Mesenchymal stem cell (in vitro differentiated cells and primary cell): ENCODE measurements around the gene SLC38A8.

Experiments used
- DNase-seq: peaks from one replicate; pipeline ENCODE4 v3.0.0-alpha.2; 2013
- H2AFZ ChIP-seq: one replicate; pipeline ENCODE4 v1.6.1; 2013; ENCODE audit warnings: low read depth, mild to moderate bottlenecking, control low read depth, inconsistent platforms, low read length, moderate library complexity
- H2AK5ac ChIP-seq: 2 replicates; pipeline ENCODE4 v1.6.1; 2013; ENCODE audit warnings: low read length, moderate library complexity, mild to moderate bottlenecking, inconsistent platforms; ENCODE audit not compliant: severe bottlenecking
- H2BK120ac ChIP-seq: one replicate; pipeline ENCODE4 v1.6.1; 2013; ENCODE audit warnings: low read depth, mild to moderate bottlenecking, inconsistent platforms, low read length, moderate library complexity
- H2BK12ac ChIP-seq, 2 experiments: one replicate each; pipeline ENCODE4 v1.6.1; 2013; ENCODE audit warnings: inconsistent platforms in 2 of 2, low read length in 2 of 2, mild to moderate bottlenecking in 2 of 2, moderate library complexity in 2 of 2, control low read depth in 1 of 2
- H2BK15ac ChIP-seq: one replicate; pipeline ENCODE4 v1.6.1; 2013; ENCODE audit warnings: mild to moderate bottlenecking, low read depth, inconsistent platforms; ENCODE audit not compliant: poor library complexity, severe bottlenecking
- H2BK5ac ChIP-seq: 2 replicates; pipeline ENCODE4 v1.6.1; 2013; ENCODE audit warnings: low read depth, mild to moderate bottlenecking, low read length, control low read depth, inconsistent platforms; ENCODE audit not compliant: poor library complexity, severe bottlenecking
- H3K14ac ChIP-seq, 2 experiments: one replicate each; pipeline ENCODE4 v1.6.1; 2013; ENCODE audit warnings: inconsistent platforms in 2 of 2, low read length in 2 of 2, control low read depth in 1 of 2, mild to moderate bottlenecking in 1 of 2, moderate library complexity in 1 of 2
- H3K18ac ChIP-seq, 2 experiments: one replicate each; pipeline ENCODE4 v1.6.1; 2013; ENCODE audit warnings: inconsistent platforms in 2 of 2, low read length in 2 of 2, control low read depth in 1 of 2, low read depth in 1 of 2, mild to moderate bottlenecking in 1 of 2
- H3K23ac ChIP-seq, 2 experiments: one replicate each; pipeline ENCODE4 v1.6.1; 2013; ENCODE audit warnings: inconsistent platforms in 2 of 2, low read length in 2 of 2, mild to moderate bottlenecking in 2 of 2, moderate library complexity in 2 of 2, control low read depth in 1 of 2
- H3K27ac ChIP-seq: 2 replicates; pipeline ENCODE4 v1.5.1; 2013; ENCODE audit warnings: mild to moderate bottlenecking, moderate library complexity, low read length, control low read depth, inconsistent platforms; ENCODE audit not compliant: poor library complexity, severe bottlenecking
- H3K27me3 ChIP-seq, 2 experiments: 2 replicates each; pipeline versions ENCODE4 v1.6.1 to v1.7.0; 2013; ENCODE audit warnings: low read length in 2 of 2, mild to moderate bottlenecking in 2 of 2, moderate library complexity in 2 of 2, control low read depth in 1 of 2, inconsistent platforms in 1 of 2; ENCODE audit not compliant: control insufficient read depth in 1 of 2, insufficient read depth in 1 of 2
- H3K36me3 ChIP-seq, 2 experiments: 2 replicates each; pipeline versions ENCODE4 v1.6.1 to v1.7.0; 2013; ENCODE audit warnings: low read length in 2 of 2, control low read depth in 1 of 2, inconsistent platforms in 1 of 2, low read depth in 1 of 2, mild to moderate bottlenecking in 1 of 2; ENCODE audit not compliant: insufficient read depth in 2 of 2, control insufficient read depth in 1 of 2
- H3K4ac ChIP-seq, 2 experiments: one replicate each; pipeline ENCODE4 v1.6.1; 2013; ENCODE audit warnings: inconsistent platforms in 2 of 2, low read length in 2 of 2, mild to moderate bottlenecking in 2 of 2, moderate library complexity in 2 of 2, control low read depth in 1 of 2, low read depth in 1 of 2
- H3K4me1 ChIP-seq: 2 replicates; pipeline ENCODE4 v1.6.1; 2013; ENCODE audit warnings: low read depth, low read length, control low read depth; ENCODE audit not compliant: control insufficient read depth, insufficient read depth
- H3K4me2 ChIP-seq: 2 replicates; pipeline ENCODE4 v1.6.1; 2013; ENCODE audit warnings: low read length, mild to moderate bottlenecking, inconsistent platforms; ENCODE audit not compliant: poor library complexity, severe bottlenecking
- H3K4me3 ChIP-seq, 2 experiments: 2 replicates each; pipeline versions ENCODE4 v1.5.1 to v1.7.0; 2013; ENCODE audit warnings: low read length in 2 of 2, mild to moderate bottlenecking in 2 of 2, control low read depth in 1 of 2, low read depth in 1 of 2; ENCODE audit not compliant: insufficient read depth in 1 of 2
- H3K79me1 ChIP-seq: replicated peaks from 2 replicates; pipeline ENCODE4 v1.6.1; 2013; ENCODE audit warnings: mild to moderate bottlenecking, control low read depth, low read length, inconsistent platforms; ENCODE audit not compliant: poor library complexity, severe bottlenecking
- H3K9ac ChIP-seq: 2 replicates; pipeline ENCODE4 v1.7.0; 2013; ENCODE audit warnings: mild to moderate bottlenecking, low read length, moderate library complexity
- H3K9me3 ChIP-seq: 2 replicates; pipeline ENCODE4 v1.7.0; 2013; ENCODE audit warnings: mild to moderate bottlenecking, low read length; ENCODE audit not compliant: control insufficient read depth
- H4K8ac ChIP-seq: one replicate; pipeline ENCODE4 v1.6.1; 2013; ENCODE audit warnings: inconsistent platforms, mild to moderate bottlenecking, low read length, moderate library complexity
- H4K91ac ChIP-seq: one replicate; pipeline ENCODE4 v1.6.1; 2013; ENCODE audit warnings: mild to moderate bottlenecking, low read length, inconsistent platforms
- WGBS: methylation state at CpG from one replicate; pipeline ENCODE4 v1.1.7; 2013; ENCODE audit warnings: mixed read lengths; 5-methylcytosine and 5-hydroxymethylcytosine counted together

SLC38A8 gene

GRCh38 chr16:84085271-84085667 lies 42.7 kb upstream of the SLC38A8 start:
- Histone ChIP-seq H2BK120ac (no peak overlapping the region), H3K36me3 (peaks cover 63 to 94% of the 10 kb centered on the region in 2 experiments), H4K8ac (no peak overlapping the region), H3K79me1 (peaks cover 29% of the 10 kb centered on the region), H3K18ac (no peak overlapping the region), H3K9ac (no peak overlapping the region), H2BK15ac (no peak overlapping the region), H2BK5ac (no peak overlapping the region), H3K14ac (no peak overlapping the region), H3K27me3 (no peaks in the 10 kb centered on the region), H3K4me3 (no peak overlapping the region), H2BK12ac (no peak overlapping the region), H2AK5ac (no peak overlapping the region), H3K4me1 (no peaks in the 10 kb centered on the region), H2AFZ (no peak overlapping the region), H3K9me3 (no peaks in the 10 kb centered on the region), H4K91ac (no peak overlapping the region), H3K4me2 (no peak overlapping the region), H3K27ac (no peak overlapping the region), H3K4ac (no peak overlapping the region), H3K23ac (no peak overlapping the region)
- no peak for DNase-seq
- 100% methylated on average over 4 of the region's 8 CpGs for WGBS

GRCh38 chr16:84084570-84085270 lies 42.1 kb upstream of the SLC38A8 start:
- no peak overlapping the region for H2BK12ac ChIP-seq
- no peak overlapping the region for H3K27ac ChIP-seq
- H2AK5ac ChIP-seq = no peak overlapping the region
- H2BK15ac ChIP-seq = no peak overlapping the region
- H3K27me3 ChIP-seq = no peaks in the 10 kb centered on the region
- peaks cover 62 to 94% of the 10 kb centered on the region in 2 experiments for H3K36me3 ChIP-seq
- DNase-seq = peak; percentile 70
- no peak overlapping the region for H3K4me2 ChIP-seq
- no peak overlapping the region for H2BK5ac ChIP-seq
- no peak overlapping the region for H3K18ac ChIP-seq
- no peak overlapping the region for H3K9ac ChIP-seq
- H3K4me1 ChIP-seq = no peaks in the 10 kb centered on the region
- no peak overlapping the region for H4K91ac ChIP-seq
- no peak overlapping the region for H3K14ac ChIP-seq
- H3K4ac ChIP-seq = no peak overlapping the region
- H3K23ac ChIP-seq = no peak overlapping the region
- no peak overlapping the region for H2BK120ac ChIP-seq
- no peak overlapping the region for H3K4me3 ChIP-seq
- no peak overlapping the region for H2AFZ ChIP-seq
- peaks cover 32% of the 10 kb centered on the region for H3K79me1 ChIP-seq
- no peaks in the 10 kb centered on the region for H3K9me3 ChIP-seq
- 53% methylated on average over 11 of the region's 11 CpGs for WGBS
- H4K8ac ChIP-seq = no peak overlapping the region

- H2BK5ac ChIP-seq = no peak overlapping the region
- no peak overlapping the region for H3K4ac ChIP-seq
- H3K27me3 ChIP-seq = no peaks in the 10 kb centered on the region
- DNase-seq = no peak
- H3K14ac ChIP-seq = no peak overlapping the region
- no peaks in the 10 kb centered on the region for H3K4me1 ChIP-seq
- 98% methylated on average over 11 of the region's 11 CpGs for WGBS
- no peak overlapping the region for H4K8ac ChIP-seq
- H3K9ac ChIP-seq = no peak overlapping the region
- H4K91ac ChIP-seq = no peak overlapping the region
- no peak overlapping the region for H2AK5ac ChIP-seq
- H3K18ac ChIP-seq = no peak overlapping the region
- H2AFZ ChIP-seq = no peak overlapping the region
- H3K27ac ChIP-seq = no peak overlapping the region
- H3K79me1 ChIP-seq = peaks cover 29% of the 10 kb centered on the region
- H2BK15ac ChIP-seq = no peak overlapping the region
- H3K9me3 ChIP-seq = no peaks in the 10 kb centered on the region
- H2BK120ac ChIP-seq = no peak overlapping the region
- no peak overlapping the region for H2BK12ac ChIP-seq
- H3K4me2 ChIP-seq = no peak overlapping the region
- no peak overlapping the region for H3K23ac ChIP-seq
- H3K36me3 ChIP-seq = peaks cover 58 to 93% of the 10 kb centered on the region in 2 experiments
- H3K4me3 ChIP-seq = no peak overlapping the region
Measured at GRCh38 chr16:84082835-84083569, 40.4 kb upstream of the SLC38A8 start.

- no peaks in the 10 kb centered on the region for H3K4me1 ChIP-seq
- no peak overlapping the region for H4K8ac ChIP-seq
- no peak overlapping the region for H2AFZ ChIP-seq
- H2AK5ac ChIP-seq = no peak overlapping the region
- H2BK5ac ChIP-seq = no peak overlapping the region
- H3K79me1 ChIP-seq = peaks cover 31% of the 10 kb centered on the region
- no peak overlapping the region for H3K4ac ChIP-seq
- H3K23ac ChIP-seq = no peak overlapping the region
- no peaks in the 10 kb centered on the region for H3K9me3 ChIP-seq
- DNase-seq = no peak
- peaks cover 56 to 91% of the 10 kb centered on the region in 2 experiments for H3K36me3 ChIP-seq
- H3K4me3 ChIP-seq = no peak overlapping the region
- no peak overlapping the region for H2BK12ac ChIP-seq
- no peak overlapping the region for H3K4me2 ChIP-seq
- no peak overlapping the region for H3K18ac ChIP-seq
- H2BK120ac ChIP-seq = no peak overlapping the region
- H3K27ac ChIP-seq = no peak overlapping the region
- 97% methylated on average over 5 of the region's 6 CpGs for WGBS
- H3K27me3 ChIP-seq = no peaks in the 10 kb centered on the region
- H4K91ac ChIP-seq = no peak overlapping the region
- H3K14ac ChIP-seq = no peak overlapping the region
- no peak overlapping the region for H3K9ac ChIP-seq
- no peak overlapping the region for H2BK15ac ChIP-seq
Measured at GRCh38 chr16:84082110-84082509, 39.5 kb upstream of the SLC38A8 start.
